ENCODE data around the gene UACA. TPM values are rescaled to one million over a fixed set of nuclear protein-coding genes. Genes with fewer than 3 reads are reported as not detected.
A peak's percentile ranks its signal among the peaks of the same experiment; 100 is the strongest.

UACA gene
- total RNA-seq, 1 donor from 2014 or later, result 13.7 TPM

DNA sequence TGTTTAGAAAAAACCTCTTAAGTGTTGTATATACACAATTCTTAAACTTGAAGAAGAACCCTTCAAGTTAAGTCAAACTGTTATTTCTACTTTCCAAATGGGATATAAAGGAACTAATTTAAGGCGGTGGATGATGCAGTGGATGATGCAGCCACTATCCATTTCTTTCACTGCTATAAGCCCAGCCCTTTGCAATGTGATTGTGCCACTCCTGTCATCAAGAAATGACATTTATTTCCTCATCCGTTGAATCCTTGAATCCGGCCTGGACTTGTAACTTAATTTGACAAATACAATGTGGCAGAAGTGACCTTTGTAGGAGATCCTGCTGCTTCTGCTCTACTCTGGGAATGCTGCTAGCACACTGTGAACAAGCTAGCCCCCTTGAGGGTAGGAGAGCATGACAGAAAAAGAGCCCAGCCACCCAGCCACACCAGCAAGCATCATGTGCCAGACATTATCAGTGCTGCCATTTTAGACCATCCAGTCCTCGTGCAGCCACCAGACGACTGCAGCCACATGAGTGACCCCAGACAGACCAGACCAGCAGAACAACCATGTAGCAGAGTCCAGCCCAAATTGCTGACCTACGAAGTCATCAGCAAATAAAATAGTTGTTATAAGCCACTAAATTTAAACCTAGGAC, 47.4 kb downstream of the UACA start:
- ATAC-seq, result no peak
- DNase-seq (ENCODE audit: low spot score), result no peak

DNA sequence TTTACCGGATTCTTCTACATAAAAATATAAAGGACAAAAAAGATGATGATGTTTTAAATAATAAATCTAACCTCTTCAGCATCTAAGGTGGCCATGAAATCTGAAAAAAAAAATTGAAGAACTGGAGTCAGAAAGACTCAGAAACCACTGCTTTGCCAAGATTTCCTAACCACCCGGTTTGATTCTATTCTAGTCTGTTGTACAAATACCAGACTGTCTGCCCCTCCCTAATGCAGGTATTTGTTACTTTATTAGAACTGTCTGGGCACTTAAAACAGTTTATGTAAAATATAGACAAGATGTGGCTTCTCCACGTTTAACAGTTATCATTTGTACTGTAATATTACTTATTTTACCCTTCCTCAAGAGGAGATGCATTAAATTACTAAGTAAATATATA, 48.8 kb downstream of the UACA start:
- no peak for DNase-seq (ENCODE audit: low spot score)
- peak; percentile 70 for ATAC-seq

DNA sequence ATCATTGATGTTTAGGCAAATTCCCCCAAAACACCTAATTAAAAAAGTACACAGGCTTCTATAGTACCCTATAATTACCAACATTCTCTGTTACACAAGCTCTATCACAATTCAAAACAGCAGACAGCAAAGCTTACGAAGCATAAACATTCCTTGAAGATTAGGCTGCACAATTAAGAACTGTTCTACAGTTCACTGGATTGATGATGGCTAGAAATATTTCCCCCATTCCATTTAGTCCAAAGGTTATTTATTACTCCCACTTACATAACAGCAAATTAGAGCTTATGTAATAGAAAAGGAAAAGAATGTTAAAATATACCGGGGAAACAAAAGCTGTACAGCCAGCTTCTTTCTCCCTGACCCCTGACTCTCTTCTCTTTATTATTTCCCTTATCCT, 49.3 kb downstream of the UACA start:
- DNase-seq (ENCODE audit: low spot score) (no peak), ATAC-seq (no peak)

DNA sequence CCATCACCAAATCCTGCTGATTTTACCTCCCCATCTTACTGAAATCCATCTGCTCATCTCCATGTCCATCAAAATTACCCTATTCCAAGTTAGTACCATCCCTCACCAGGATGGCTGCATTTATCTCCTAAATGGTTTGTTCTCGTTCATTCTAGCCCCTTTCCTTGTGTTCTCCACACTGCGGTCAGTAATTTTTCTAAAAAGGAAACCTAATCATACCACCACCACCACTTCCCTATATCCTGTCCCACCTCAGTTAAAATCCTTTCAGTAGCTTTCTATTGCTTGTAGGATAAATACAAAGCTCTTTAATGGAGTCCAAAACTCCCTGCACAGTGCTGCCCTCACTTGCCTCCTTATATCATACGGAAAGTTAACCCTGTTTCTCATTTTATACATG, 51.1 kb downstream of the UACA start:
- ATAC-seq (no peak), DNase-seq (ENCODE audit: low spot score) (no peak)

DNA sequence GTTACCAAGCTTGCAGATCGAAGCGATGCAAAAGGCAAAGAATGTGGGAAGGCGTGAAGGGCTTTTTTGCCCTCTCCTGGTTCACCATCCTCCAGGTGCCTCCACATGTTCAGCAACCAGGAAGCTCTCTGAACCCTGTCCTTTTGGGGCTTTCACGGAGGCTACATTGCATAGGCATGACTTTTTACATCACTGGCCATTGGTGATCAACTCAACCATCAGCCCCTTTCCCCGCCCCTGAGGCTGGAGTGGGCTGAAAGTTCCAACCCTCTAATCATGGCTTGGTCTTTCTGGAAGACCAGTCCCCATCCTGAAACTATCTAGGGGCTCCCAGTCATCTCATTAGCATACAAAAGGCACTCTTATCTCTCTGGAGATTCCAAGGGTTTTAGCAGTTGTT, 52.6 kb downstream of the UACA start:
- DNase-seq (ENCODE audit: low spot score), result no peak
- ATAC-seq, result no peak

DNA sequence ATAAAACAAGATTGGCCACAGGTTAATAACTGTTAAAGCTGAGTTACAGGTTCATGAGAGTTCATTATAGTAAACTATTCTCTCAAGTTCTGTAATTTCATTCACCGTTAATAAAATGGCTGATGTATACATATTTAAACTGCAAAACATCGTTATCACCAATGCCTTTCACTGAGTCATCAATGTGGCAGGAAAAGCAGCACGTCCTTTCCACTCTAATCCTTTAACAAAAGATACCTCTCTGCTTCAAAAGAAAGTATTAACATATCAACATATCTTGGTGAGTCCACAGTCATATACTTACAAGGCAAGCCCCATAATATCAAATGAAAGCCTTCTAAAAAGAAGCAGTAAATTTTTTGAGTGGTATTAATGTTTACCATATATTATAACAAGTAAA, 54.5 kb downstream of the UACA start:
- ATAC-seq (no peak), DNase-seq (ENCODE audit: low spot score) (no peak)

DNA sequence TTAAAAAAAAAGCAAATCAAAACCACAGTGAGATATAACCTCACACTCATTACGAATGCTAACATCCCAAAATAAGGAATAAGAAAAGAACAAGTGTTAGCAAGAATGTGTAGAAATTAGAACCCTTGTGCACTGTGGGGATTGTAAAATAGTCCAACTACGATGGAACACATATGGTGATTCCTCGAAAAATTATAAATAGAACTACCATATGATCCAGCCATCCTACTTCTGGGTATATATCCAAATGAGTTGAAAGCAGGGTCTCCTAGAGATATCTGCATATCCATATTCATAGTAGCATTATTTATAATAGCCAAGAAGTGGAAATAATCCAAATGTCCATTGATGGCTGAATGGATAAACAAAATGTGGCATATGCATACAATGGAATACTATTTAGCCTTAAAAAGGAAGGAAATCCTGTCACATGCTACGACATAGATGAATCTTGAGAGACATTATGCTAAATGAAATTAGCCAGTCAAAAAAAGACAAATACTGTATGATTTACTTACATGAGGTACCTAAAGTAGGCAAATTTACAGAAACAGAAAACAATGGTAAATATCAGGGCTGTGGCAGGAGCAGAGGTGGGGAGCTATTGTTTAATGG, 55.6 kb downstream of the UACA start:
- no peak for DNase-seq (ENCODE audit: low spot score)
- ATAC-seq, result no peak

DNA sequence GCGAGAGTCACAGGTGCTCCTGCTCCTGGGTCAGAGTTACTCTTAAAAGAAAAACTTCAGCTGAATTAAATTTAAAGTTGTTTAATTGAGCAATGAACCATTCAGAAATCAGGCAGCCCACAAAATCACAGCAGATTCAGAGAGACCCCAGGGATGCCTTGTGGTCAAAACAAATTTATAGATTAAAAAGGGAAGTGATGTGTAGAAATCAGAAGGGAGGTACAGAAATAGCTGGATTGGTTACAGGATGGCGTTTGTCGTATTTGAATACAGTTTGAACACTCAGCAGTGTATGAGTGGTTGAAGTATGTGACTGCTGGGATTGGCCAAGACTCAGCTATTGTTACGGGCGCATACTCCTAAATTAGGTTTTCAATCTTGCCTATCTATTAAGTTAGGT, 58.6 kb downstream of the UACA start:
- DNase-seq (ENCODE audit: low spot score), result no peak
- ATAC-seq, result no peak

DNA sequence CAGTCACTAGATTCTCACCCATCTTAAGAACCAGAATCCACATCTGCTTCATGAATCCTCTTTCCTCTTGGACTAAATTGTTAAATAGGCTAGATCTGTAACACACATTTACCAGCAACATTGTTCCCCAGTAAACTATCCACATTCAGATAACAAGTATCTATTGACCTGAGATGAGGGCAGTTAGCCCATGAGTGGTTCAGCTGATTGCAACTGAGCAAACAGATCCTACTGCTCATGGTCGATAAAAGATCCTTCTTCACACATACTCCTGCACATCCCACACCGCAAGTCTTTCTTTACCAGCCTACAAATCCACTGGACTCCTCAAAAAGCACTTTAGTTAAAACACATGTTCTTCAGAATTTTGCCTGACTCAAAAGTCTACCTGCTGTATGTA, 59.2 kb downstream of the UACA start:
- ATAC-seq (peak; percentile 94), DNase-seq (ENCODE audit: low spot score) (no peak)

DNA sequence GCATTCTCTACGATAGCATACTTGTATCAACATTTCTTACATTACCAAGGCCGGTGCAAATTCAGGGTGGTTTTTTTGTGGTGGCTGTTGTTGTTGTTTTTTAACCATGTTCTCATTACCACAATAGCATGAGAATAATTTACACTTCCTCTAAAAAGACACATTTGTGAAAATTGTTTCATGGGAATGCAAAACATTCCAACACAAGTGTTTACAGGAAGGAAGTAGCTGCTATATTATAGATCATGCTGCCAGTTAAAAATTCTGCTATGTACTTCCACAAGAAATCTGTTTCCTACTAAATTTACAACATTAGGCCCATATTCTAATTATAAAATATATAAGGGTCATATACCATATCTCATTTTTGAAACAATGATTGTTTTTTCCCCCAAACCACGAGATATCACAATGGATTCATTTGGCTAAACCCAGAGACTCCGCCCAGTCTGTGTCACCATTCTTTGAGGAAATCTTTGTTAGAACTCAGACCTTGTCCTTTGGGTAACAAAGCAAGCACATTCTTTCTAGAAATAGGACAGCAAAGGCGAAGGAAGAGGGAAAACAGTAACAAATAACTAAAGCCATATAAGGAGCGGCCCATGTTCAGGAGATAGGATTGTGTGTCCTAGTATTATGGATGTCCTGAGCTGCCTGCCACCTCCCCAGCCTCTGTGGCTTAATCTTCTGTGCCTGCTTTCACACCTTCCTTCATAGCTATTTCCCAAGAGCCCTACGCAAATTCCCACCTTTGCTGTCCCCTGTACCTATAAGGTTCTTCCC, 60.1 kb downstream of the UACA start:
- DNase-seq (ENCODE audit: low spot score) (no peak), ATAC-seq (no peak)

DNA sequence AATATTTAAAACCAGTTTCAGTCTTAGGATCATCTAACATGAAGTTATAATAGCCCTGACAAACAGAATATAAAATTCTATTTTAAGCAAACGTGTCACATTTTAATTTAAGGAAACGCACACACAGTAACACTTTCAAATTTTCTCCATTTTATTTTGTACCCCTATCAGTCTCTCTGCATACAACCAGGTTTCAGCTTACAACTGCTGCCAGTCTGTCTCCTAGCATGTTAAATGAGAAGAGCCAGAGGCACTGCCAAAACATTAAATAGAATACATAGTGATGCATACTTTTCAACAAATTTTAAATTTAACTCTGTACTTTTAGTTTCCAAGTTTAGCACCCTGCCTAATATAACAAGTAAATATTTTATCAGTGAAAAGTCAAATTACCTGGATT, 60.8 kb downstream of the UACA start:
- ATAC-seq, result no peak

DNA sequence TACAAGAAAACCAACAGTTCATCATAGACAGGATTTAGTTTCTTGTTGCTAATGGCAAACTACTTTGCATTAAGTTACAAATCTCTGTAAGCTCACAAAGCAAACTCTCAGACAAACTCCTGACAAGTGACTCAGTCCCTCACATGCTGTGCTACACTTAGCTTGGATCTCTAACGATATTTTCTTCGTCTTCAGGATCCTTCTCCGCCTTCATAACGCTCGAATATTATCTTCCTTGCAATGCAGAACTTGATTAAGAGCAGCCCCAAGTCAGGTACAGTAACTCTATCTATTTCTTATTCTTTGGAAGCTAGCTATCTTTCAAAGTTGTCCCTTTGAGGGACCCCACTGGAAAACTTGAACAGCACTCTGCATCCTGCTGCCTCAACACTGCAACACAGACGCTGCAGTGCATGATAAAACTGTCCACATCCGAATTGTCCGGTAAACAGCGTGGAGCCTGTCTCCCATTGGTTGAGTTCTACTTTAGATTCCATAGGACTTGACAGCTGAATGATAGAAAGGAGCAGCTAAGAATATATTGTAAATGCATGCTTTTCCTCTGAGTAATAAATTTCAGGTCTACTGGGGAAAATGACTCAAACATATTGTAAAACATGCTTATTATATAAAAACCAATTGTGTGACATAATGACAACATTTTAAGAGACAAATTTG, 61.3 kb downstream of the UACA start:
- DNase-seq (ENCODE audit: low spot score) (no peak), ATAC-seq (peak; percentile 33)

More for the DNA sequence above, 60.8 kb downstream of the UACA start:
- no peak for DNase-seq (ENCODE audit: low spot score)

DNA sequence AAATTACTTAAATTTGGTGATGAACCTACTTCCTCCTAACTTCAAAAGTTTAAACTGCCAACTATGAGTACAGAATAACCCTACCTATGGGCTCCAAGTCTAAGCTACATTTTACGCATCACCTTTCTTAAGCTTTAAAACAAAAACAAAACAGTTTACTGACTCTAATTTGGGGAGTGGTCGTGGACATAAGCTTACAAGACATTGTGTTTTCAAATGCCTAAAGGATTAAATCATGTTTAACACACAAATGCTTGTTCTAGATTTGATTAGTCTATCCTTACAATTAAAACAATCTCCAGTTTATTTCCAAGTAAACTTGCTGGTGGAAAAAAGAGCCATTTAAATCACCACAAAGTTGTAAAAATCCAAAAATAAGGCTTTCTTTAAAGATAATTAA, 62.2 kb downstream of the UACA start:
- DNase-seq (ENCODE audit: low spot score), result no peak
- ATAC-seq, result no peak

DNA sequence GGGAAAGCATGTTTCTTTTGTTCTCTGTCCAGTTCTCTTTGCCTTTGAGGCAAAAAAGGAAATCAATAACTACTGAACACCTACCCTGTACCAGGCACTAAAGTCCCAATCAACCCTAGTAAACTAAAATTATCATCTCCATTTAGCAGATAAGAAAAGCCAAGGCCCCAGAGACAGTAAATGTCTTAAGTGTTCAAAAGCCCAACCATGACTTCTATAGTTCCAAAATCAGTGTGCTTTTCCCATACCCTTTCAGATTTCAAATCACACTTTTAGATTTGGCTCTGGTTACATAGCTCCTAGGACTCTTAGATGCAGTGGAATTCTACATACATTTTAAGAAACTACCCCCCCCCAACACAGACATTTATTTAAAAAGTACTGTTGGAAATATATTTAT, 63.5 kb downstream of the UACA start:
- DNase-seq (ENCODE audit: low spot score), result no peak
- no peak for ATAC-seq

DNA sequence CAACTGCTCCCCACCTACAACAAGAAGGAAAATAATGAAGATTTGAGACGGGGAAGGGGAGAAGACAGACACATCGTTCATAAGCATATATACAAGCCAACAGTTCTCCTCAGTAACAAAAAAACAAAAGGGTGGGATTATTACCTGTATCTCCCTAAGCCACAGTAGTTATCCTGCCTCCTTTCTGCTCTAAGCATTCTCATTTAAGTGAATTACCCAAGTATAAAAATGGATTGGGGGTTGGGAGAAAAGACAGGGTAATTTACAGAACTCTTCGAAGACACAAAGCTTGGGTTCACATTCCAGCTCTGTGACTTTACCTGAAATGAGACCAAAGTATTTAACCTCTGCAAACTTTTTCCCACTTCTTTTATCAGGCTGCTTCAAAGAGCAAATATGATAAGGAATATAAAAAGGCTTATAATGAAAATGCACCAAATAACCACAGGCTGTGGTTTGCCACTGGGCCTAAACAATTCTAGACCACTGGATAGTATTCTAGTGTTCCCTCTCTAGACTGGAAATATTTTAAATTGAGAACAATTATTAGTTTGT, 64.4 kb downstream of the UACA start:
- ATAC-seq (no peak), DNase-seq (ENCODE audit: low spot score) (no peak)

DNA sequence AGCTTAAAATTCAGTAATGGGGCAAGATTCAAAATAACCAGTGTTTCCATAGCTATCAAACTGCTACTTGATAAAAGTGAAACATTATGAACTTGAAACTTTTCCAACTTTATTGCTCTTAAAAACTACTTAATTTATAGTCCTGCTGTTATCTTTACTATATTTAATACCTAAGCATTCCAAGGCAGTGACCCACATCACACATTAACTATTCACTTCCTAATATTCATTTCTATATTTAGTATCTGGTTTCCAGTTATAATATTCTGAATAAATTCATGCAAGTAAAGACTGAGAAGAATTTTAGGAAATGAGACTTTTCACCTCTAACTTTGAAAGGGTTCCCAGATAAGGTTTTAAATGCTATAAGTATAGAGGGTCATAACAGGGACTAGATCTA, 64.9 kb downstream of the UACA start:
- DNase-seq (ENCODE audit: low spot score) (no peak), ATAC-seq (no peak)

DNA sequence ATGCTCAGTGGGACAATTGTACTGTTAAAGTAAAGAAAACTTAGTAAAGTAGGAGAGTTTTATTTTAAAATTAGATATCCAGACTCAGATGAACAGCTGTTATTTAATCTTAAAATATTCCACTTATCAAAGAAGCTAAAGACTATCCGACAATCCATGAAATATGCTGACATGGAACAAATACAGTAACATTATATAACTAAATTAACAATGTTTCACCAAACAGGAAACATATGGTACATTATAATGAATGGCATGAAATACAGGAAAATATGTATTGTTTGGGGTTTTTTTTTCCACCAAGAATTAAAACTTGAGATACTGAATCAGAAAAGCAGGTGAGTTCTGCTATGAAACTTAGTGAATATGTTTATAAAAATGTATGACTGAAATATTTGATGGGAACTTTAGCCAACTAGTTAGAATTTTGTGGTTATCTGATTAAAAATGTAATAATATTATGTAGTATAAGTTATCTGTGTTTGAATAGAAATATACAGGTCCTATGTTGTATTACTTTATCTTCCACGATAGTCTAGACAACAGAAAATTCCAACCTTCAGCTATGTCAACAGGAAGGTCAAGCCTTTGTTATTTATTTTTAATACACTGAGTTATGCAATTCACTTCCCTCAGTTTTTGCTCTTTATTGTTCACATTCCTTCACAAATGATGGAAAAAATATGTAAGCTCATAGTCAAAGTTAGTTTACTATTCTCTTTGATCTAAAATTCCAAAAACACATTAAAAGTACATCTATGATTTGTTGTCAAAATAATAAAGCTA, 72.7 kb downstream of the UACA start:
- DNase-seq (ENCODE audit: low spot score) (no peak), ATAC-seq (peak; percentile 40)

DNA sequence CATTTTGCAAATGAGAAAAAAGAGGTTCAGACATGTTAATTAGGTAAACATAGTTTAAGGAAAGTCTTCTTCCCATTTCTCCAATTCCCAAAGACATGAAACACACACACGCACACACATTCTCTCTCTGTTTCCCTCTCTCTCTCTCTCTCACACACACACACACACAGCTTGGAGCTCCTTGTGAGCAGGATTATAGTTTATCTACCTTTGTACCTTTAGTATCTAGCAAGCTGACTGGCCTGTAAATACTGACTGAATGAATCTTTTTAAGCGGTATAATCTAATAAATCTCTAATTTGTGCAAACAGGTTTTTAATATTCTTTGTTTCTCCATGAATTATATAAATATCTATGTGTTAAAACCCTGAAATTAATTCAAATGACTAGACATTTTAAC, 73.3 kb downstream of the UACA start:
- no peak for DNase-seq (ENCODE audit: low spot score)

DNA sequence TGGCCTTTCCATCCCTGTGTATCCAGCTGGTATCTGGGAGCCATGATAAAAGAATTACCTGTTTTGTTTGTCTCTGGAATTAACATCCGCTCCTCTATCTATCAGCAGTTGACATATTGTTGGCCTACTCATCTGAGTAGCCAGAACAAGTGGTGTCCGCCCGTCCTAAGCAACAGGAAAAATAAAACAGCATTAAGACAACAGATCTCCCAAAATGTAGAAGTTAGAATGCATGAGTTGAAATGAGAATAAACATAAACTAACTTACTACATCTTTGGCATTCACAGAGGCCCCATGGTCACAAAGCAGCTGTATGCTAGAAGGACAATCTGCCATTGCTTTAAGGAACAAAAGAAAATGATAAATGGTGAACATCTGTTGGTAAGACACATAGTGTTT, 75.9 kb downstream of the UACA start:
- DNase-seq (ENCODE audit: low spot score) (no peak), ATAC-seq (no peak)

More for the DNA sequence above, 73.3 kb downstream of the UACA start:
- ATAC-seq, result peak; percentile 79

DNA sequence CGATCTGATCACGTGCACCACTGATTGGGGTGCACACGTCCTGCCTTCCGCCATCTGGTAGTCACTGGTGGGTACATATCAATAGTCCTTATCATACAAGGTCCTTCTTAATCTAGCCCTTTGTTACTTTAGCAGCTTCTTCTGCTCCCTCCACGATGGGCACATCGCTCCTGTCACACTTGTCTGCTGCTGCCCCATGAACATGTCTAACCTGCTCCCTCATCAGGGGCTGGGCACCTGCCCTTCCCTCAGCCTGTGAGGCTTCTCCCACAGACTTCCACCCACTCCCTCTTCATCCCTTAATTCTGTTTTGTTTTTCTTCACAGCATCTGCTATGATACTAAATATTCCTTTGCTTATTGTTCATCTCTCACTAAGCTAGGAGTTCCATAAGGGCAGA, 82.5 kb downstream of the UACA start:
- no peak for ATAC-seq
- DNase-seq (ENCODE audit: low spot score), result no peak

DNA sequence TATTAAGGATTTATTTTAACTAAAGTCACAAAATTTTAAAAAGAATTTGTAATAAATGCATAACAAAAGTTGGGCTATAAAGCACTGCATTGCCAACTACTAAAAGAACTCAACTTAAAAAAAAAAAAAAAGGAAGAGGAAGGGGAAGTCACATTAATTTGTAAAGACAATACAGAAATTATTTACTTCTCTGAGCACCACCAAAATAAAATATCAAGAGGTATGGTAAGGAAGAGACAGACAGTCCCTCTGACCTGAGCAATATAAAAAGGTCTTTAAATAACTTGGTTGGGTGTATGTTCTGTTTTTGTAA, 83.5 kb downstream of the UACA start:
- no peak for DNase-seq (ENCODE audit: low spot score)
- ATAC-seq, result no peak

Measured in left lobe of liver (tissue), 2 donors.